Measurements from ENCODE around the gene GANAB. TPM values are rescaled to one million over a fixed set of nuclear protein-coding genes. Genes with fewer than 3 reads are reported as not detected.

GANAB gene
- total and polyA plus RNA-seq, 2 of the 13 experiments (the other 11 are each of a cell fraction or from before 2014, with no cell fraction given), result 99.5 to 234 TPM

DNA sequence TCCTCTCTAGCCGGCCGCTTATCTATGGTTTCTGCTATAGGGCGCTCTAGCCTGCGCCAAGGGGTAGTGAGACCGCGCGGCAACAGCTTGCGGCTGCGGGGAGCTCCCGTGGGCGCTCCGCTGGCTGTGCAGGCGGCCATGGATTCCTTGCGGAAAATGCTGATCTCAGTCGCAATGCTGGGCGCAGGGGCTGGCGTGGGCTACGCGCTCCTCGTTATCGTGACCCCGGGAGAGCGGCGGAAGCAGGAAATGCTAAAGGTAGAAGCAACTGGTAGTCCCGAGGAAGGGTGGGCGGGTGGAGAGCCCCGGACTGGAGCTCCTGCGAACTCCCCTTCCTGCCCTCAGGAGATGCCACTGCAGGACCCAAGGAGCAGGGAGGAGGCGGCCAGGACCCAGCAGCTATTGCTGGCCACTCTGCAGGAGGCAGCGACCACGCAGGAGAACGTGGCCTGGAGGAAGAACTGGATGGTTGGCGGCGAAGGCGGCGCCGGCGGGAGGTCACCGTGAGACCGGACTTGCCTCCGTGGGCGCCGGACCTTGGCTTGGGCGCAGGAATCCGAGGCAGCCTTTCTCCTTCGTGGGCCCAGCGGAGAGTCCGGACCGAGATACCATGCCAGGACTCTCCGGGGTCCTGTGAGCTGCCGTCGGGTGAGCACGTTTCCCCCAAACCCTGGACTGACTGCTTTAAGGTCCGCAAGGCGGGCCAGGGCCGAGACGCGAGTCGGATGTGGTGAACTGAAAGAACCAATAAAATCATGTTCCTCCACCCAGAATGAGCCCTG, 25.4 kb upstream of the GANAB start, which contains the start of the genes LBHD1 and UQCC3 (continued):
- TF ChIP-seq ZNF883 (CRISPR knock-in tag; IDR thresholded peaks at IDR 0.05; ENCODE audit: not compliant biosample characterization), result no peak
- no peak; the same call in 1 of the 2 replicates for TF ChIP-seq ZNF841 (CRISPR knock-in tag; IDR thresholded peaks at IDR 0.05; ENCODE audit: borderline replicate concordance)
- TF ChIP-seq, protein P1, sequence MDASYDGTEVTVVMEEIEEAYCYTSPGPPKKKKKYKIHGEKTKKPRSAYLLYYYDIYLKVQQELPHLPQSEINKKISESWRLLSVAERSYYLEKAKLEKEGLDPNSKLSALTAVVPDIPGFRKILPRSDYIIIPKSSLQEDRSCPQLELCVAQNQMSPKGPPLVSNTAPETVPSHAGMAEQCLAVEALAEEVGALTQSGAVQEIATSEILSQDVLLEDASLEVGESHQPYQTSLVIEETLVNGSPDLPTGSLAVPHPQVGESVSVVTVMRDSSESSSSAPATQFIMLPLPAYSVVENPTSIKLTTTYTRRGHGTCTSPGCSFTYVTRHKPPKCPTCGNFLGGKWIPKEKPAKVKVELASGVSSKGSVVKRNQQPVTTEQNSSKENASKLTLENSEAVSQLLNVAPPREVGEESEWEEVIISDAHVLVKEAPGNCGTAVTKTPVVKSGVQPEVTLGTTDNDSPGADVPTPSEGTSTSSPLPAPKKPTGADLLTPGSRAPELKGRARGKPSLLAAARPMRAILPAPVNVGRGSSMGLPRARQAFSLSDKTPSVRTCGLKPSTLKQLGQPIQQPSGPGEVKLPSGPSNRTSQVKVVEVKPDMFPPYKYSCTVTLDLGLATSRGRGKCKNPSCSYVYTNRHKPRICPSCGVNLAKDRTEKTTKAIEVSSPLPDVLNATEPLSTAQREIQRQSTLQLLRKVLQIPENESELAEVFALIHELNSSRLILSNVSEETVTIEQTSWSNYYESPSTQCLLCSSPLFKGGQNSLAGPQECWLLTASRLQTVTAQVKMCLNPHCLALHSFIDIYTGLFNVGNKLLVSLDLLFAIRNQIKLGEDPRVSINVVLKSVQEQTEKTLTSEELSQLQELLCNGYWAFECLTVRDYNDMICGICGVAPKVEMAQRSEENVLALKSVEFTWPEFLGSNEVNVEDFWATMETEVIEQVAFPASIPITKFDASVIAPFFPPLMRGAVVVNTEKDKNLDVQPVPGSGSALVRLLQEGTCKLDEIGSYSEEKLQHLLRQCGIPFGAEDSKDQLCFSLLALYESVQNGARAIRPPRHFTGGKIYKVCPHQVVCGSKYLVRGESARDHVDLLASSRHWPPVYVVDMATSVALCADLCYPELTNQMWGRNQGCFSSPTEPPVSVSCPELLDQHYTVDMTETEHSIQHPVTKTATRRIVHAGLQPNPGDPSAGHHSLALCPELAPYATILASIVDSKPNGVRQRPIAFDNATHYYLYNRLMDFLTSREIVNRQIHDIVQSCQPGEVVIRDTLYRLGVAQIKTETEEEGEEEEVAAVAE (CRISPR knock-in tag; IDR thresholded peaks at IDR 0.05; ENCODE audit: borderline replicate concordance), result no peak
- TF ChIP-seq, protein P2, sequence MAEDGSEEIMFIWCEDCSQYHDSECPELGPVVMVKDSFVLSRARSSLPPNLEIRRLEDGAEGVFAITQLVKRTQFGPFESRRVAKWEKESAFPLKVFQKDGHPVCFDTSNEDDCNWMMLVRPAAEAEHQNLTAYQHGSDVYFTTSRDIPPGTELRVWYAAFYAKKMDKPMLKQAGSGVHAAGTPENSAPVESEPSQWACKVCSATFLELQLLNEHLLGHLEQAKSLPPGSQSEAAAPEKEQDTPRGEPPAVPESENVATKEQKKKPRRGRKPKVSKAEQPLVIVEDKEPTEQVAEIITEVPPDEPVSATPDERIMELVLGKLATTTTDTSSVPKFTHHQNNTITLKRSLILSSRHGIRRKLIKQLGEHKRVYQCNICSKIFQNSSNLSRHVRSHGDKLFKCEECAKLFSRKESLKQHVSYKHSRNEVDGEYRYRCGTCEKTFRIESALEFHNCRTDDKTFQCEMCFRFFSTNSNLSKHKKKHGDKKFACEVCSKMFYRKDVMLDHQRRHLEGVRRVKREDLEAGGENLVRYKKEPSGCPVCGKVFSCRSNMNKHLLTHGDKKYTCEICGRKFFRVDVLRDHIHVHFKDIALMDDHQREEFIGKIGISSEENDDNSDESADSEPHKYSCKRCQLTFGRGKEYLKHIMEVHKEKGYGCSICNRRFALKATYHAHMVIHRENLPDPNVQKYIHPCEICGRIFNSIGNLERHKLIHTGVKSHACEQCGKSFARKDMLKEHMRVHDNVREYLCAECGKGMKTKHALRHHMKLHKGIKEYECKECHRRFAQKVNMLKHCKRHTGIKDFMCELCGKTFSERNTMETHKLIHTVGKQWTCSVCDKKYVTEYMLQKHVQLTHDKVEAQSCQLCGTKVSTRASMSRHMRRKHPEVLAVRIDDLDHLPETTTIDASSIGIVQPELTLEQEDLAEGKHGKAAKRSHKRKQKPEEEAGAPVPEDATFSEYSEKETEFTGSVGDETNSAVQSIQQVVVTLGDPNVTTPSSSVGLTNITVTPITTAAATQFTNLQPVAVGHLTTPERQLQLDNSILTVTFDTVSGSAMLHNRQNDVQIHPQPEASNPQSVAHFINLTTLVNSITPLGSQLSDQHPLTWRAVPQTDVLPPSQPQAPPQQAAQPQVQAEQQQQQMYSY (CRISPR knock-in tag; IDR thresholded peaks at IDR 0.05), result peak; percentile 21; the same call in 1 of the 2 replicates
- TF ChIP-seq ZNF557 (CRISPR knock-in tag; IDR thresholded peaks at IDR 0.05), result no peak
- TF ChIP-seq KLF16 (CRISPR knock-in tag; IDR thresholded peaks at IDR 0.05), result peak in 1 of 2 experiments; percentile 56; a peak in 1 of 4 replicates
- no peak for TF ChIP-seq MTF1 (CRISPR knock-in tag; IDR thresholded peaks at IDR 0.05)
- peak; percentile 70 for TF ChIP-seq CCDC6 (CRISPR knock-in tag; IDR thresholded peaks at IDR 0.05)
- TF ChIP-seq, protein P3, sequence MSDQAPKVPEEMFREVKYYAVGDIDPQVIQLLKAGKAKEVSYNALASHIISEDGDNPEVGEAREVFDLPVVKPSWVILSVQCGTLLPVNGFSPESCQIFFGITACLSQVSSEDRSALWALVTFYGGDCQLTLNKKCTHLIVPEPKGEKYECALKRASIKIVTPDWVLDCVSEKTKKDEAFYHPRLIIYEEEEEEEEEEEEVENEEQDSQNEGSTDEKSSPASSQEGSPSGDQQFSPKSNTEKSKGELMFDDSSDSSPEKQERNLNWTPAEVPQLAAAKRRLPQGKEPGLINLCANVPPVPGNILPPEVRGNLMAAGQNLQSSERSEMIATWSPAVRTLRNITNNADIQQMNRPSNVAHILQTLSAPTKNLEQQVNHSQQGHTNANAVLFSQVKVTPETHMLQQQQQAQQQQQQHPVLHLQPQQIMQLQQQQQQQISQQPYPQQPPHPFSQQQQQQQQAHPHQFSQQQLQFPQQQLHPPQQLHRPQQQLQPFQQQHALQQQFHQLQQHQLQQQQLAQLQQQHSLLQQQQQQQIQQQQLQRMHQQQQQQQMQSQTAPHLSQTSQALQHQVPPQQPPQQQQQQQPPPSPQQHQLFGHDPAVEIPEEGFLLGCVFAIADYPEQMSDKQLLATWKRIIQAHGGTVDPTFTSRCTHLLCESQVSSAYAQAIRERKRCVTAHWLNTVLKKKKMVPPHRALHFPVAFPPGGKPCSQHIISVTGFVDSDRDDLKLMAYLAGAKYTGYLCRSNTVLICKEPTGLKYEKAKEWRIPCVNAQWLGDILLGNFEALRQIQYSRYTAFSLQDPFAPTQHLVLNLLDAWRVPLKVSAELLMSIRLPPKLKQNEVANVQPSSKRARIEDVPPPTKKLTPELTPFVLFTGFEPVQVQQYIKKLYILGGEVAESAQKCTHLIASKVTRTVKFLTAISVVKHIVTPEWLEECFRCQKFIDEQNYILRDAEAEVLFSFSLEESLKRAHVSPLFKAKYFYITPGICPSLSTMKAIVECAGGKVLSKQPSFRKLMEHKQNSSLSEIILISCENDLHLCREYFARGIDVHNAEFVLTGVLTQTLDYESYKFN (CRISPR knock-in tag; conservative IDR thresholded peaks at IDR 0.05), result no peak; the same call in 1 of the 2 replicates
- TF ChIP-seq ZNF484 (CRISPR knock-in tag; IDR thresholded peaks at IDR 0.05; ENCODE audit: borderline replicate concordance, low read depth), result no peak
- TF ChIP-seq TOPORS (CRISPR knock-in tag; IDR thresholded peaks at IDR 0.05), result no peak
- TF ChIP-seq STAT5B (CRISPR knock-in tag; IDR thresholded peaks at IDR 0.05), result no peak; the same call in 1 of the 2 replicates
- TF ChIP-seq ZBTB38 (CRISPR knock-in tag; IDR thresholded peaks at IDR 0.05), result peak; percentile 68
- no peak for TF ChIP-seq ZNF251 (CRISPR knock-in tag; IDR thresholded peaks at IDR 0.05)
- TF ChIP-seq ZNF737 (CRISPR knock-in tag; IDR thresholded peaks at IDR 0.05; ENCODE audit: borderline replicate concordance), result no peak
